IMR-90 (cell line): ENCODE data around the gene PEX14. TPM values are rescaled to one million over a fixed set of nuclear protein-coding genes. Genes with fewer than 3 reads are reported as not detected.

Experiments
- ATAC-seq: fragments of 200-7000 bp; cut with Tn5 transposase; 2 replicates; pipeline ENCODE4 v1.9.1; 2020; ENCODE audit warnings: low read depth, mild to moderate bottlenecking, moderate library complexity
- BruUV-seq: library from RNA; stranded (reverse); fragments of 400-500 nt; replicated peaks from 2 replicates; lab custom pipeline; 2021; lab: Mats Ljungman, UMichigan
- CTCF ChIA-PET: fragments of 300-600 bp; formaldehyde crosslinking; extraction: SDS; loops from one replicate; lab custom pipeline; 2021; ENCODE audit warnings: antibody characterized with exemption; lab: Yijun Ruan, JAX
- POLR2A ChIA-PET: fragments of 300-600 bp; sonication (Branson Sonifier 250); formaldehyde crosslinking; loops from one replicate; lab custom pipeline; 2022; ENCODE audit warnings: antibody characterized with exemption; ENCODE audit not compliant: unreplicated experiment; lab: Charles Lee
- DNase-seq: peaks from one replicate; pipeline ENCODE4 v3.0.0; 2013
- H2AFZ ChIP-seq: replicated peaks from 2 replicates; pipeline ENCODE3; 2013; ENCODE audit warnings: low read length, mild to moderate bottlenecking; ENCODE audit not compliant: poor library complexity
- H2AK5ac ChIP-seq: 2 replicates; pipeline ENCODE4 v1.6.1; 2013; ENCODE audit warnings: low read depth, low read length, inconsistent platforms
- H2AK9ac ChIP-seq: replicated peaks from 2 replicates; pipeline ENCODE3; 2013; ENCODE audit warnings: mild to moderate bottlenecking, low read depth, low read length, moderate library complexity; ENCODE audit not compliant: poor library complexity
- H2BK120ac ChIP-seq: 2 replicates; pipeline ENCODE4 v1.6.1; 2013; ENCODE audit warnings: low read depth, low read length, inconsistent platforms
- H2BK15ac ChIP-seq: 3 replicates; pipeline ENCODE4 v1.6.1; 2013; ENCODE audit warnings: low read depth, low read length, inconsistent platforms
- H2BK20ac ChIP-seq: 2 replicates; pipeline ENCODE4 v1.6.1; 2013; ENCODE audit warnings: low read depth, mild to moderate bottlenecking, inconsistent platforms, low read length, moderate library complexity
- H2BK5ac ChIP-seq: 2 replicates; pipeline ENCODE4 v1.6.1; 2013; ENCODE audit warnings: mild to moderate bottlenecking, low read depth, low read length, inconsistent platforms; ENCODE audit not compliant: poor library complexity, severe bottlenecking
- H3K14ac ChIP-seq: replicated peaks from 2 replicates; pipeline ENCODE4 v1.6.1; 2013; ENCODE audit warnings: low read depth, low read length, inconsistent platforms
- H3K18ac ChIP-seq: 2 replicates; pipeline ENCODE4 v1.6.1; 2013; ENCODE audit warnings: low read depth, low read length, control low read depth
- H3K23ac ChIP-seq: 2 replicates; pipeline ENCODE4 v1.6.1; 2013; ENCODE audit warnings: low read depth, low read length, inconsistent platforms
- H3K27ac ChIP-seq: 2 replicates; pipeline ENCODE4 v1.5.1; 2013; ENCODE audit warnings: mild to moderate bottlenecking, control low read depth, low read length; ENCODE audit not compliant: insufficient read depth
- H3K27me3 ChIP-seq: 2 replicates; pipeline ENCODE4 v1.6.1; 2013; ENCODE audit warnings: low read length; ENCODE audit not compliant: control insufficient read depth, insufficient read depth
- H3K36me3 ChIP-seq: 2 replicates; pipeline ENCODE4 v1.6.1; 2013; ENCODE audit warnings: low read length, mixed read lengths; ENCODE audit not compliant: control insufficient read depth, insufficient read depth
- H3K4ac ChIP-seq: 2 replicates; pipeline ENCODE4 v1.6.1; 2013; ENCODE audit warnings: low read depth, low read length, inconsistent platforms
- H3K4me1 ChIP-seq: 2 replicates; pipeline ENCODE4 v1.6.1; 2013; ENCODE audit warnings: low read length, mixed read lengths; ENCODE audit not compliant: control insufficient read depth, insufficient read depth
- H3K4me2 ChIP-seq: 2 replicates; pipeline ENCODE4 v1.6.1; 2013; ENCODE audit warnings: low read depth, mild to moderate bottlenecking, control low read depth, low read length, moderate library complexity
- H3K4me3 ChIP-seq: 2 replicates; pipeline ENCODE4 v1.5.1; 2013; ENCODE audit warnings: low read depth, mild to moderate bottlenecking, control low read depth, low read length, moderate library complexity; ENCODE audit not compliant: insufficient read depth
- H3K56ac ChIP-seq: 2 replicates; pipeline ENCODE4 v1.6.1; 2013; ENCODE audit warnings: low read length, inconsistent platforms; ENCODE audit not compliant: insufficient read depth; ENCODE audit errors: extremely low read depth
- H3K79me1 ChIP-seq, 2 experiments: 2 replicates each; pipeline ENCODE4 v1.6.1; 2013; ENCODE audit warnings: low read length in 2 of 2, inconsistent platforms in 1 of 2, low read depth in 1 of 2
- H3K9ac ChIP-seq: 2 replicates; pipeline ENCODE4 v1.6.1; 2013; ENCODE audit warnings: low read depth, low read length, control low read depth
- H3K9me1 ChIP-seq: 2 replicates; pipeline ENCODE4 v1.6.1; 2013; ENCODE audit warnings: low read length, inconsistent platforms; ENCODE audit not compliant: insufficient read depth
- H3K9me3 ChIP-seq: 2 replicates; pipeline ENCODE4 v1.6.1; 2013; ENCODE audit warnings: low read length; ENCODE audit not compliant: control insufficient read depth, insufficient read depth
- H4K20me1 ChIP-seq: 2 replicates; pipeline ENCODE4 v1.6.1; 2013; ENCODE audit warnings: low read length, inconsistent platforms; ENCODE audit not compliant: insufficient read depth
- H4K5ac ChIP-seq: 2 replicates; pipeline ENCODE4 v1.6.1; 2013; ENCODE audit warnings: mild to moderate bottlenecking, low read depth, low read length, control low read depth
- H4K8ac ChIP-seq, 2 experiments: 2 replicates each; pipeline ENCODE4 v1.6.1; 2013; ENCODE audit warnings: low read depth in 2 of 2, low read length in 2 of 2, control low read depth in 1 of 2, inconsistent platforms in 1 of 2
- H4K91ac ChIP-seq: 2 replicates; pipeline ENCODE4 v1.6.1; 2013; ENCODE audit warnings: low read depth, low read length, inconsistent platforms; ENCODE audit not compliant: insufficient read depth
- CHD1 ChIP-seq: IDR thresholded peaks from 2 replicates; pipeline ENCODE4 v1.6.1; 2012; ENCODE audit warnings: low read depth, low read length, improper control_type of control experiment
- FOS ChIP-seq: fragments of 150-350 bp; IDR thresholded peaks from 2 replicates; pipeline ENCODE4 v1.6.1; 2016; ENCODE audit warnings: low read depth, low read length
- MXI1 ChIP-seq: IDR thresholded peaks from 2 replicates; pipeline ENCODE4 v1.6.1; 2012; ENCODE audit warnings: low read depth, mild to moderate bottlenecking, low read length, moderate library complexity, borderline replicate concordance
- NFE2L2 ChIP-seq: fragments of 150-350 bp; IDR thresholded peaks from 2 replicates; pipeline ENCODE4 v1.6.1; 2016; ENCODE audit warnings: low read depth, mild to moderate bottlenecking, low read length
- RCOR1 ChIP-seq: IDR thresholded peaks from 2 replicates; pipeline ENCODE4 v1.6.1; 2012; ENCODE audit warnings: mild to moderate bottlenecking, low read length, improper control_type of control experiment; ENCODE audit not compliant: insufficient replicate concordance
- whole genome bisulfite sequencing, 2 experiments: methylation state at CpG; one replicate each; pipeline versions ENCODE4 v1.1.5 to v1.1.7; 2013; ENCODE audit warnings: missing lambda C conversion rate in 2 of 2; ENCODE audit not compliant: insufficient read length in 1 of 2; ENCODE audit errors: extremely low coverage in 2 of 2; 5-methylcytosine and 5-hydroxymethylcytosine counted together
- dilution Hi-C: fragments of 300-500 bp; cut with HindIII; formaldehyde crosslinking; loops from one replicate; pipeline ENCODE4 v1.14.3; 2018; ENCODE audit warnings: low sequenced_read_pairs; ENCODE audit not compliant: unreplicated experiment
- in situ Hi-C: fragments of 300-500 bp; cut with MboI; formaldehyde crosslinking; loops from 3 replicates; pipeline ENCODE4 v1.14.3; 2019; ENCODE audit warnings: low sequenced_read_pairs, inconsistent platforms, mixed read lengths
- intact Hi-C: fragments of 100-400 bp; cut with micrococcal nuclease; formaldehyde crosslinking; loops from 2 replicates; pipeline ENCODE4 v1.10.0; 2022
- polyA plus RNA-seq, 3 experiments: library from polyadenylated mRNA; depleted of rRNA; stranded (reverse); fragments of >200 nt; gene quantifications; 2 replicates each; pipeline ENCODE4 v1.2.3, GENCODE V29; 2012; ENCODE audit warnings: low replicate concordance in 1 of 3
- total RNA-seq: library from RNA; depleted of rRNA; stranded (reverse); fragments of >200 nt; gene quantifications from 2 replicates; pipeline ENCODE4 v1.2.3, GENCODE V29; 2012
- TF ChIP-seq, protein P1 (sequence below): fragments of 150-350 bp; IDR thresholded peaks from 2 replicates; pipeline ENCODE4 v1.6.1; 2017; ENCODE audit warnings: mild to moderate bottlenecking, antibody characterized with exemption, low read length, low read depth
- TF ChIP-seq, protein P2 (sequence below): conservative IDR thresholded peaks from 2 replicates; pipeline ENCODE4 v1.5.1; 2012; ENCODE audit warnings: mild to moderate bottlenecking, low read depth, low read length, improper control_type of control experiment
- TF ChIP-seq, protein P3 (sequence below): fragments of 150-350 bp; IDR thresholded peaks from 2 replicates; pipeline ENCODE4 v1.6.1; 2016; ENCODE audit warnings: low read depth, mild to moderate bottlenecking, low read length, moderate library complexity, borderline replicate concordance

PEX14 gene
- total and polyA plus RNA-seq, 2 of the 4 experiments (the other 2 are of a cell fraction) = 9.5 to 22.5 TPM

- H3K9me3 ChIP-seq = no peaks in the 10 kb centered on the region
- ChIA-PET CTCF (no interaction called here), POLR2A (no interaction called here)
- no peak overlapping the region for H4K5ac ChIP-seq
- H3K79me1 ChIP-seq = no peaks in the 10 kb centered on the region
- H3K56ac ChIP-seq = no peak overlapping the region
- no TSS peak for BruUV-seq
- no peaks in the 10 kb centered on the region for H4K20me1 ChIP-seq
- H2BK20ac ChIP-seq = no peak overlapping the region
- H3K27ac ChIP-seq = no peak overlapping the region
- H2BK5ac ChIP-seq = no peak overlapping the region
- H3K23ac ChIP-seq = no peak overlapping the region
- ATAC-seq = no peak
- in situ Hi-C loops (no loop called here), dilution Hi-C loops (no loop called here), intact Hi-C loops (no loop called here)
- no peaks in the 10 kb centered on the region for H3K36me3 ChIP-seq
- no peak overlapping the region for H3K4me2 ChIP-seq
- no peak overlapping the region for H3K9ac ChIP-seq
- 0 out of 2 replicates have a peak, but pooled peaks cover 3% of the 10 kb centered on the region for H3K9me1 ChIP-seq
- H2BK15ac ChIP-seq = no peak overlapping the region
- no peak overlapping the region for H2BK120ac ChIP-seq
- no peak overlapping the region for H4K8ac ChIP-seq
- H4K91ac ChIP-seq = no peak overlapping the region
- no peak overlapping the region for H3K4me3 ChIP-seq
- H3K27me3 ChIP-seq = no peaks in the 10 kb centered on the region
- WGBS, 2 experiments = no CpG with 5 or more reads among the region's 32 CpGs
- no peak overlapping the region for H2AK9ac ChIP-seq
- no peak overlapping the region for H3K14ac ChIP-seq
- TF ChIP-seq, protein P1, sequence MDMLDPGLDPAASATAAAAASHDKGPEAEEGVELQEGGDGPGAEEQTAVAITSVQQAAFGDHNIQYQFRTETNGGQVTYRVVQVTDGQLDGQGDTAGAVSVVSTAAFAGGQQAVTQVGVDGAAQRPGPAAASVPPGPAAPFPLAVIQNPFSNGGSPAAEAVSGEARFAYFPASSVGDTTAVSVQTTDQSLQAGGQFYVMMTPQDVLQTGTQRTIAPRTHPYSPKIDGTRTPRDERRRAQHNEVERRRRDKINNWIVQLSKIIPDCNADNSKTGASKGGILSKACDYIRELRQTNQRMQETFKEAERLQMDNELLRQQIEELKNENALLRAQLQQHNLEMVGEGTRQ = no peak
- TF ChIP-seq, protein P2, sequence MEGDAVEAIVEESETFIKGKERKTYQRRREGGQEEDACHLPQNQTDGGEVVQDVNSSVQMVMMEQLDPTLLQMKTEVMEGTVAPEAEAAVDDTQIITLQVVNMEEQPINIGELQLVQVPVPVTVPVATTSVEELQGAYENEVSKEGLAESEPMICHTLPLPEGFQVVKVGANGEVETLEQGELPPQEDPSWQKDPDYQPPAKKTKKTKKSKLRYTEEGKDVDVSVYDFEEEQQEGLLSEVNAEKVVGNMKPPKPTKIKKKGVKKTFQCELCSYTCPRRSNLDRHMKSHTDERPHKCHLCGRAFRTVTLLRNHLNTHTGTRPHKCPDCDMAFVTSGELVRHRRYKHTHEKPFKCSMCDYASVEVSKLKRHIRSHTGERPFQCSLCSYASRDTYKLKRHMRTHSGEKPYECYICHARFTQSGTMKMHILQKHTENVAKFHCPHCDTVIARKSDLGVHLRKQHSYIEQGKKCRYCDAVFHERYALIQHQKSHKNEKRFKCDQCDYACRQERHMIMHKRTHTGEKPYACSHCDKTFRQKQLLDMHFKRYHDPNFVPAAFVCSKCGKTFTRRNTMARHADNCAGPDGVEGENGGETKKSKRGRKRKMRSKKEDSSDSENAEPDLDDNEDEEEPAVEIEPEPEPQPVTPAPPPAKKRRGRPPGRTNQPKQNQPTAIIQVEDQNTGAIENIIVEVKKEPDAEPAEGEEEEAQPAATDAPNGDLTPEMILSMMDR = no peak
- TF ChIP-seq, protein P3, sequence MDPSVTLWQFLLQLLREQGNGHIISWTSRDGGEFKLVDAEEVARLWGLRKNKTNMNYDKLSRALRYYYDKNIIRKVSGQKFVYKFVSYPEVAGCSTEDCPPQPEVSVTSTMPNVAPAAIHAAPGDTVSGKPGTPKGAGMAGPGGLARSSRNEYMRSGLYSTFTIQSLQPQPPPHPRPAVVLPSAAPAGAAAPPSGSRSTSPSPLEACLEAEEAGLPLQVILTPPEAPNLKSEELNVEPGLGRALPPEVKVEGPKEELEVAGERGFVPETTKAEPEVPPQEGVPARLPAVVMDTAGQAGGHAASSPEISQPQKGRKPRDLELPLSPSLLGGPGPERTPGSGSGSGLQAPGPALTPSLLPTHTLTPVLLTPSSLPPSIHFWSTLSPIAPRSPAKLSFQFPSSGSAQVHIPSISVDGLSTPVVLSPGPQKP = no peak
- TF ChIP-seq CHD1 = no peak
- no peak for TF ChIP-seq FOS
- no peak for TF ChIP-seq MXI1
- TF ChIP-seq RCOR1 = no peak
- no peak for TF ChIP-seq NFE2L2
- no peak overlapping the region for H2AFZ ChIP-seq
- no peak overlapping the region for H2AK5ac ChIP-seq
- DNase-seq = no peak
- H3K18ac ChIP-seq = no peak overlapping the region
- H3K4me1 ChIP-seq = no peaks in the 10 kb centered on the region
- no peak overlapping the region for H3K4ac ChIP-seq
Observed at GRCh38 chr1:10648689-10649516, 174.2 kb downstream of the PEX14 start.
